Hematopoietic multipotent progenitor cell treated with erythropoietin and hydrocortisone succinate and interleukin-3 and kit ligand, for 17 days (in vitro differentiated cells): ENCODE data around the gene EIF4G3.
A peak's percentile ranks its signal among the peaks of the same experiment; 100 is the strongest.
"Not testable (repeated sequence)": the region's sequence is repeated elsewhere in the genome, so short reads cannot be mapped to it uniquely, and the experiment has no call there.

Experiments
- DNase-seq: peaks from one replicate; pipeline ENCODE4 v3.0.0-alpha.2; 2015; ENCODE audit warnings: low spot score

EIF4G3 gene

DNA sequence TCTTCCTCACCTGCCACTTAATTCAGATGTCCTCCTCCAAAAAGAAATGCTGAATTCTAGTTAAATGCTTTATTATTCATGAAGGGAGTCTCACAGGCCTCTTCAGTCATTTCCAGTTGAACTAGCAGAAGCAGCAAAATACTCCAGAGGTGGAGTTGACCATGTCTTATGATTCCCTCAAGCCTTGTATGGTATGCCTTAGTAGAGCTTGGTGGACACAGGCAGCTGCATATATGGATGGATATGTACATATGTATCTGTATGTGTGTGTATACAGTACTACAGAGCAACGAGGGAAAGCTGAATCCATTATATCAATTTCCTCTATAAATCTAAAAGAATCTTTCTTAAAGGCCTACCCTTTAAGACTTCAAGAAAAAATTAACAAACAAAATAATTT is 306.0 kb downstream of the EIF4G3 start:
- no peak for DNase-seq

DNA sequence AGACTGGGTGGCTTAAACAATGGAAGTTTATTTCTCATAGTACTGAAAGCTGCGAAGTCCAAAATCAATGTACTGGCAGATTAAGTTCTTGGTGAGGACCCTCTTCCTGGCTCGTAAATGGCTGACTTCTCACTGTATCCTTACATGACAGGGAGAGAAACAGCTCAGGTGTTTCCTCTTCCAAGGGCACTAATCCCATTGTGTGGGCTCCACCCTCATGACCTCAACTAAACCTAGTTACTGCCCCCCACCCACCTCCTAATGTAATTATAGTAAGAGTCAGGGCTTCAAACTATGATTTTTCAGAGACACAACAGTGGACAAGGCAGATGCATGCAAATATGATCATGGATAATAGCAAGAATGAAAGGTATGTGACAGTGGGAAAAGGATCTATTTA is 308.4 kb downstream of the EIF4G3 start:
- no peak for DNase-seq

DNA sequence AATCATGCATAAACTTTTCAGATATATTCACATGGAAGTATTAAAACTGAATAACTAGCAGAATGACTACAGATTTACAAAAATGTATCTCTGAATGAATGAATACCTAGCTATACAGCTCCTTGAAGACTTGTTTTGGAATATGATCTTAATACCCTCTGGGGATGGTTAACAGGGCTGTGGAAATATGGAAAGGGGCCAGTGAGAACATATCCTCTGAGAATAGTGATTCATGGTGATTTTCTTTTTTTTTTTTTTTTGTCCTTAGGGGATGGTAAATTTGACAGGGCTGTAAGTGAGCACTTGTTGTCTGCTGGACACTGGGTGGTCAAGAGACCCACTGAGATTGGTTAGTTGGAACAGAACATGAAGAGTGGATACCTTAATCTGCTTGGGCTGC is 308.9 kb downstream of the EIF4G3 start:
- no peak for DNase-seq

DNA sequence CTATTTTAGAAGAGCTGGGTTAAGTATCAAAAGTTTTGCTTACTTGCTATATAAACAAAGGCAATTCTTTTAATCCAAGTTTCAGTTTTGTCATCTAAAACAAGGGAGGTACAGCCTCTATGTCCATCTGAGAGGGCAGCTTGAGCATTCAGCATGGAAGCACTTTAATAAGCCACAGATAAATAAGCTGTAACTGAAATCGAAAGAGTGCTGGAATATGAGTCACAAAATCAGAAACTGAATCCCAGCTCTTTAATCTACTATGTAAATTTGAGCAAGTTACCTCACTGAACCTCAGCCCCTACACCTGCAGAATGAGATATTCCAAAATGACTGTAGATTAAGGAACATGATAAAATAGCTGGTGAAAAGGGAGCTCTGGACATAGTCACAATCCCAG is 309.6 kb downstream of the EIF4G3 start:
- no peak for DNase-seq

DNA sequence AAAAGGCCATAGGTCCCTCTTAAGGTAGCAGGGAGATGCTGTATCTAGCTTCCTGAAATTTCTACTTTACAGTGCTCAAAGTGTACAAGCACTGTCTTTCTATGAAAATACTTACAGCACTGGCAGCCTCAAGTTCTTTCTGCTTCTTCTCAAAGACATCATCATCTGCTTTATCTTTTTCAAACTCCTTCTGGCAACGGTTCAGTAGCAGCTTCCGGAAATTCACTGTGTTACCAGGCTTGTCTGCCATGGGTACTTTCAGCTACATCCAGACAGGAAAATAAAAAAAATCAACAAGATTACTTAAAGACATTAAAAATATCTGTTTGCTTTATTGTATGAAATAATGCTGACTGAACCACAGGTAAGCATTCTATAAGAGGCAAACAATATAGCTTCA is 311.7 kb downstream of the EIF4G3 start:
- DNase-seq, result no peak

DNA sequence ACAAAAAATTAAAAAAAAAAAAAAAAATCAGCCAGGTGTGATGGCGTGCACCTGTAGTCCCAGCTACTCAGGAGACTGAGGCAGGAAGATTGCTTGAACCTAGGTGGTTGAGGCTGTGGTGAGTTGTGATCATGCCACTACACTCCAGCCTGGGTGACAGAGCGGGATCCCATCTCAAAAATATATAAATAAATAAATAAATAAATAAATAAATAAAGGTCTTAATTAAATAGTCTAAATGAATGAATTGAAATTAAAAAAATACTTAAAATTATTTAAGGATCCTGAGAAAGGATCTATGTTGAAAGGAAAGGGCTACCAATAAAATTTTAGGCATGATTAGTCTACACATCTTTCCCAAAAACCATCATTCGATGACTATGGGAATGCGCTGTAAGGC is 322.2 kb downstream of the EIF4G3 start:
- DNase-seq, result no peak

DNA sequence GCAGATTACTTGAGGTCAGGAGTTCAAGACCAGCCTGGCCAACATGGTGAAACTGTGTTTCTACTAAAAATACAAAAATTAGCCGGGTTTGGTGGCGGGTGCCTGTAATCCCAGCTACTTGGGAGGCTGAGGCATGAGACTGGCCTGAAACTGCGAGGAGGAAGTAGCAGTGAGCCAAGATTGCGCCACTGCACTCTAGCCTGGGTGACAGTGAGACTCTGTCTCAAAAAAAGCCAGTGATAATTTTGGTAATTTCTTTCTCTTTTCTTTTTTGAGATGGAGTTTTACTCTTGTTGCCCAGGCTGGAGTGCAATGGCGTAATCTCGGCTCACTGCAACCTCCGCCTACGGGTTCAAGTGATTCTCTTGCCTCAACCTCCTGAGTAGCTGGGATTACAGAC is 324.9 kb downstream of the EIF4G3 start:
- DNase-seq, result not testable (repeated sequence)

DNA sequence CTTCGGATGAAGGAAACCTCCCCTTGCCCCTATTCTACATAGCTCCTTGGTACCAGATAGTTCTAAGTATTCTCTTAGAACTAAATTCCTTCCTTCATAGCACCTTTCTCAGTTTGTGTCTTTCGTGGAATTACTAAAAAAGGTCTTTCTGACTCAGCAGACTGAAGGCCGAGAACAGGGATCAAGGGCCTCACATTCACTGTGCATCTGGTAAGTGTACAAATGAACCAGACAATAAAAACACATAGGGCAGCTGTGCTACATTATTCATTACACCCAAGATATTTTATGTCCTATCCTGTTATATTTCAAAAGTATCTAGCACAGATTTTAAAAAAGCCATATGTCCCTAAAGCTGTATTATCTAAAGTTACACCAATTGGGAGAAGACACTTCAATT is 326.7 kb downstream of the EIF4G3 start:
- no peak for DNase-seq

DNA sequence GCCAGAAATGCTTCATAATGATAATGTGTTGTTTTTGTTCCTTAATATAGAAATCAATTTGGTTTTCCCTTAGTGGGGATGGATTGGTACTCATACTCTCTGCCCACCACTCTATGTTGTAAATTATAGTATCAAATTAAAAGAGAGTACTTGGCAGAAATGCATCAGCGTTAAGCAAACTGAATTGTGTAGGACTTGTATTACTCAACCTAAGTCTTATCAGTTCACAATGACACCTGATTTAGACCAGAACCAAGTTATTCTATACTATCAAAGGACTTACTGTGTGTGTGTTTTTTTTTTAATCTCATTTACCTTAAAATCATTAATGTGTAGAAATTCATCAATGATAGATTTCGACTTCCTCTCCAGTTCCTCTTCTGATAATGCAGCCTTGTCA is 327.6 kb downstream of the EIF4G3 start:
- no peak for DNase-seq

DNA sequence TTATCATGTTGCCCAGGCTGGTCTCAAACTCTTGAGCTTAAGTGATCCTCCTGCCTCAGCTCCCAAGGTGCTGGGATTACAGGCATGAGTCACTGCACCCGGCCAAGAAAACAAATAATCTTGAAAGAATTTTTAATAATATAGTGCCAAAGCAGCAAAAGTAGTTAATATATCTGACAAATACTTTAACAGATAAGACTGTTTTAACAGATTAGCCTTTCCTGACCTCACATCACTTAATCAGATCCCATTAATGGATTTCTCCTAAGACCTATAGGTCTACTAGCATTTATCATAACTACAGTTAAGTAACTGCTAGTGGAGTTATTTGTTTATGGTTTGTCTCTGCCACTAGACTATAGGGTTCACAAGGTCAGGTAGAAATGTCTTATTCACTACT is 328.5 kb downstream of the EIF4G3 start:
- no peak for DNase-seq

DNA sequence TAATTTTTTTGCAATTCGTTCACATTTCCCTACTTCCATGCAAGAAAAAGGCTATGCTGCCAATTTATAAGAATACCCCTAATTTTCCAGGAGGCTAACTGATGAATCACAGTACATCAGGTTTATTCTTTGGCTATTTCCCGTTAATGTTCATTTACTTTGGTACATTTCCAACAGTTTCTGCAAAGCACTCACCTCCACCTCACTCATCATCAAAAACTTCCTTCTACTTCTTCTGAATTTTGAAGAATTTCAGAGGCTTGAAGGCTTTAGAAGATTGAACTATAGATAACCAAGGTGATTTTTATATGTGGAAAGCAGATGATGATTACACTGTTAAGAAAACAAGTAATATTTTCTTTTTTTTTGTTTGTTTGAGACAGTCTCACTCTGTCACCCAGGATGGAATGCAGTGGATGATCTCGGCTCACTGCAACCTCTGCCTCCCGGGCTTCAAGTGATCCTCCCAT is 329.1 kb downstream of the EIF4G3 start:
- no peak for DNase-seq

DNA sequence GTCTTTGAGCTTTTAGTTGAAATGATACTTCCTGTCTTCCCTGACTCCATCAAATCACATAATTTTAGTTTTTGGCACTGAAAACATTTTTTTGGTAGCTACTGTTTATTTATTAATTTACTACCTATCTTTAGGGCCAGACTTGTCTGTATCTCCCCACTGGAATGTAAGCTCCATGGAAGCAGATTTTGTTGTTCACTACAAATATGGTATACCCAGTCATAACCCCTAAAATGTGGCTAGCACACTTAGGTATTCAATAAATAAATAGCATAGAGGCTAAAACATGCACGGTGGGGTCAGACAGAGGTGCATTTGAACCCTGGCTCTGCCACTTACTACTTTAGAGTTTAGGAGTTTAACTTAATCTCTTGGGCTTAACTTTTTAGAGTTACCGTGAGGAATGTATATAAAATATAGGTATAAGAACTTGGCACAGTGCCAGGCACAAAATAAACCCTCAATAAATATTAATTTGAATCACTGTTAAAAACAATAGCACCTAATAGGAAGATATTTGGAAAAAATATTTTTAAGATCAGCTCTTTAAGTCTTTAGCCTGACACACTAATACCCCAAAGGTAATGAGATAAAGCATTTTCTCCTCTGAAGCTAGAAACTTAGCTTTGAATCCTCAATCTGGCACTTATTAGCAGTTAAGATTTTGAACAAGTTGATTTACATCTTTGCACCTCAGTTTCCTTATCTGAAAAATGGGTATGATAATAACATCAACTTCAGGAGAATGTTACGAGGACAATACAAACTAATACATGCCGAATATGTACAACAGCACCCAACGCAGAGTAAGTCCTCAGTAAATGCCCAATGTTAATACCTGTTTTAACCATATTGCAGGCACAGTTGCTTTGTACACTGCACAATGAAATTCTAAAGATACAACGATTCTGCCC is 330.0 kb downstream of the EIF4G3 start:
- DNase-seq, result no peak

DNA sequence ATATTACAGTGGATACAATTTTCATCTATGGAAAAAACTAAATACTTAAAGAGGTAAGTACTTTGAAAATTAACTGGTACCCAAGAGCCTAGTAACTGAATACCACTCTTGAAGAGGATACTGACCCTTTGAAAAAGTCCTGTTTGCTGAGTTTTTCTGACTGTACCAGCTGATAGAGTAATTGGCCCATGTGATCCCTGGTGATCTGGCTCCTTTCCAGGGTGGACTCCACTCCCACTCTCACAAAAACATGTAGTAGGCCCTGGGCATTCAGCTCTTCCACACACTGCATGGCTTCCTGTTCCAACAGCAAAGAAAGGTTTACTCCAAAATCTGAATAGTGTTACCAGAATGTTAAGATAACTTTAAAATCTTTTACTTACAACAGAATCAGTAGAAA is 336.0 kb downstream of the EIF4G3 start:
- peak; percentile 49 for DNase-seq

DNA sequence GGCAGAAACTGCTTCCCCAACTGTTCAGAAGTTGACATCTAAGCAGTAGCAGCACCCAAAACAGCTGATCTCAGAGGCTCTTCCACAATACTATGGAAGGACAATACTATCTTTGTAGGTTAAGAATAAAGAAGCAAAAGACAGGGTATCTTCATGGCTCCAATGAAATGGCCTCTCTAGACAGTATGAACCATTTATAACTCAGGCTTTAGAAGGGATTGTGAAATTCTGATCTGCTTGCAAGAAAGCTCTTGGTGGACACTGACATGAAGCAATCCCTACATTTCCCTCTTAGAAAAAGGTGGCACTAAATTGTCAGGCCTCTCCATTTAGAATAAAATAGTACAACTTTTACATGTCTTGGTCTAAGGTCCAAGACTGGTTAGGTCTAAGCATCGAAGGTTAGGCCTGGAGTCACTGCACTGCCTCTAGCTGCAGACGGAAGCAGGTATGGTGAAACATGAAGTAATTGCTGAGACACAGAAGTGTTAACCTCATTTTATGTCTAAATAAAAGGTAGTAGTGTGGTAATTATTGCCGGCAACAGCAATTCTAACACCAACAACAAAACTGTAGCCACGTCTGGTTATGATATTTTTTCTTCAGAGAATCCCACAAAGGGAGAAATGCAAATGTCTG is 339.0 kb downstream of the EIF4G3 start:
- DNase-seq, result no peak

DNA sequence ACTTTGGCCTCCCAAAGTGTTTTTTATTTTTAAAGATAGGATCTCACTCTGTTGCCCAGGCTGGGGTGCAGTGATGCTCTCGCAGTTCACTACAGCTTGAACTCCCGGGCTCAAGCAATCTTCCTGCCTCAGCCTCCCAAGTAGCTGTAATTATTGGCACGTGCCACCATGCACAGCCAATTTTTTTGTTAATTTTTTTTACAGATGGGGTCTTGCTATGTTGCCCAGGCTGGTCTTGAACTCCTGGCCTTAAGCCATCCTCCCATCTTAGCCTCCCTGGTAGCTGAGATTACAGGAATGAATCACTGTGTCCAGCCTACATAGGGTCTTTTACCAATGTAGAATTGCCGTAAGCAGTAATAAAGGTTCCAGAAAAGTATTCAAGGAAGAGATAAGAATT is 340.5 kb downstream of the EIF4G3 start:
- no peak for DNase-seq

DNA sequence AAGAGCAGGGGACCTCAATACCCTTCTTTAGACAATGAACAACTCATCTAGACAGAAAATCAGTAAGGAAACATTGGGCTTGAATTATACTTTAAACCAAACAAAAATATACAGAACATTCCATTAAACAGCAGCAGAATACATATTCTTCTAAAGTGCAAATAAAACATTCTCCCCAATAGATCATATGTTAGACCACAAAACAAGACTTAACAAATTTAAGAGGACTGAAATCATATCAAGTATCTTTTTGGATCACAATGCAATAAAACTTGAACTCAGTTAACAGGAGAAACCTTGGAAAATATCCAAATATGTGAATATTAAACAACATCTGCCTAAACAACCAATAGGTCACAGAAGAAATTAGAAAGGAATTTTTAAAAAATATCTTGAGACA is 341.9 kb downstream of the EIF4G3 start:
- DNase-seq, result no peak

DNA sequence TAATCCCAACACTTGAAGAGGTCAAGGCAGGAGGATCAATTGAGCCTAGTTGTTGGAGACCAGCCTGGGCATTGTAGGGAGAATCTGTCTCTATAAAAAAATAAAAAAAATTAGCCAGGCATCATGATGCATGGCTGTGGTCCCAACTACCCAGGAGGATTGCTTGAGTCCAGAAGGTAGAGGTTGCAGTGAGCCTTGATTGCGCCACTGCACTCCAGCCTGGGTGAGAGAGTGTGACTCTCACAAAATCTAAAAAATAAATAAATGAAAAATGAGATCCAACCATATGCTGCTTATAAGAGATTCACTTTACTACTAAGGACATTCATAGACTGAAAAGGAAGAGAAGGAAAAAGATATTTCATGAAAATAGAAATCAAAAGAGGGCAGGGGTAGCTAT is 342.5 kb downstream of the EIF4G3 start:
- DNase-seq, result no peak

DNA sequence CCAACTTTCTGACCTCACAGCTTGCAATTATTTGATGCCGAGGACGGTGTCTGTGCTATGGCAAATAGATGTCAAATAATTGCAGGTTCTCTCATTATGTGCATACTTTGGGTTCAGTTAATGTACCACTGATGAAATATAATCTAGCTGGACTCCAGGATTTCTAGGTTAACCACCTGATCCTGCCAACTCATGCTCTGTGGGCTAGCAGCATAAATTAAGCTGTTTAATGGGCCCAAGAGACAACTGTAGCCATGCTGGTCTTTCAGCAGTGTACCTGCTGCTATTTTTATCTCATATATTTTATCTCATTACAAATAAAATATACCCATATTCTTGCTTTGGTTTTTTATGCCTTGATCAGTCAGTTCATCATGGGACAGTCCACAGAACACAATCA is 346.3 kb downstream of the EIF4G3 start:
- no peak for DNase-seq

DNA sequence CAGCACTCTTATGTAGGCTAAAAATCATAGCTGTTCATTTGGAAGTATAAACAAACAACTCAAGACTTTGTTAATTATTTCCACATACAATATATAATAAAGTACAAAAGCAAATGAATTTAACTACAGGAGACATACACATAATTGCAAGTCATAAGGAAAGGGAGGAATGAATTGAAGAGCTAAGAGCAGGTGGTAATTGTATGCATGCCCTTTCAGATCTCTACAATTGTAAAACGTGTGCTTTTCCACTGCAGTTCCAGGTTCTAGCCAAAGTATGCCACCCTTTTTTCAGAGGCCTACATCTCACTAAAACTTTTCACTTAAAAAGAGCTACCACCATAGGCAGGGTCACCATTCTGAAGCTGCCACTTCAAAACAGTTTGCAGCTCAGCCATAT is 346.8 kb downstream of the EIF4G3 start:
- no peak for DNase-seq

DNA sequence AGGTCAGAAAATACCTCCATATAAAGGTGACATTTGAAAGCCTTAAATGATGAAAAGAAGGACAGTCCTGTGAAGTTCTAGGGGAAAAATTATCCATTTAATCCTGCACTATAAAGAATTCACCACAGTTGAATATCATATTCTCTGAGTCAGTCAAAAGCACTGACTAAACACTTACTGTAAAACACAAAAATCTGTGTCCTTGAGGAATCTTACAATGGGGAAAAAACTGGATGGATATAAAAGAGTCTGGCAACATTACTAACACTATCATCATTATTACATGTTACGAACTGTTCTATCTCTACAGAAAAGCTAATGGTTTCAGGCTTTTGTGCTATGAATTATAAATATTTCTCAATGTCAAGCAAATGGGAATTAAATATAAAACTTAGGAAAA is 347.2 kb downstream of the EIF4G3 start:
- no peak for DNase-seq

DNA sequence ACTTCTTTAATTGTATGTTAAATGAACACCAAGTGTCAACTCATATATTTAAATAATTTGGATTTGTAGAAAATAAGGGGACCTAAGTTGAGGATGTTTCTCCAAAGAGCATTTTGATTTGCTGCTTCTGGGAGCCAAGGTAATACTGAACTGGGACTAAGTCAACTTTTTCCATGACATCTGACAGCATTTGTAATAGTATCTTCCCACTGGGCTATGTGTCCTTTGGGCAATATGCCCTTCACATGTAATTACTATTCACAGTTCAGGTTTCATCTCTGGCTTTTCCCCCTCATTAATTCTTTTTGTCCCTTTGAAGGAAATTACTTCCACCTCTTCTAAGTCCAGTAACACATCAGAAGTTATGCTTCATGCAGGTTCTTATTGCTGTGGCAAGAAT is 352.9 kb downstream of the EIF4G3 start:
- no peak for DNase-seq

DNA sequence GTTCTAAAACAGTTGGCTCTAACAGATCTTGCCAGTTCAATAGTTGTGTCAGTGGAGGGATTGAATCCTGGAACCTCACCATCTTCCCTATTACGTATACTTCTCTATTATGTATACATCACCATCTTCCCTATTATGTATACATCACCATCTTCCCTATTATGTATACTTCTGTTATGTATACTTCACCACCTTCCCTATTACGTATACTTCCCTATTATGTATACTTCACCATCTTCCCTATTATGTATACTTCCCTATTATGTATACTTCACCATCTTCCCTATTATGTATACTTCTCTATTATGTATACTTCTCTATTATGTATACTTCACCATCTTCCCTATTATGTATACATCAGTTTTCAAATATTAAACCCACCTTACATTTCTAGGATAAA is 355.2 kb downstream of the EIF4G3 start:
- no peak for DNase-seq

DNA sequence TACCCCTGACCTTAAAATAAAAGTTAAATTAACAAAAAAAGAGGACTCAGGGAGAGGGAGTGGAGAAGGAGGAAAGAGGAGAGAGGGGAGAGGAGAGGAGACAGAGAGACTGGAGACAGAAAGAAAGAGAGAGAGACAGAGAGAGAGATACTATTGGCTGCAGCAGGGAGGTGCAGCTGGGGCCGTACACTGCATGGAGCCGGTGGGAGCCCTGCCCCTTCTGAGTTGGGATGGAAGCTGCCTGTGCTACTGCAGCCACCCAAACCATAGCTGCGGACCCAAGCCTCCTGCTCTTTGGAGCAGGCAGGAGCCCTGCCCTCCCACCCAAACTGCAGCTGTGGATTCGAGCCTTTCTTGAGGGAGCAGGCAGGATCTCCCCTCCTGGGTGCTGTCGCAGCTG is 356.9 kb downstream of the EIF4G3 start:
- no peak for DNase-seq

DNA sequence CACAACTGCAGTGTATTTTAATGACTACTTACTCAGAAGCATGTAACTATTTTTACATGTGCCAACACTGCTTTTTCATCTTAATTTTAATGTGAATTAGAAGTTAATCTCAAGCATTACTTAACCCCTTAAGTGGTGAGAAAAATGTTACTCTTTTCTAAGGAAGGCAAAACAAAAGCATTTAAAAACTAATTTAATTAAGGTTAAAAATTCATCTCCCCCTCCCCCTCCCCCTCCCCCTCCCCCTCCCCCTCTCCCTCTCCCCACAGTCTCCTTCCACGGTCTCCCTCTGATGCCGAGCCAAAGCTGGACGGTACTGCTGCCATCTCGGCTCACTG is 362.2 kb downstream of the EIF4G3 start:
- no peak for DNase-seq
